WTC11 (cell line): ENCODE results near the gene COPE.

ENCODE experiments used
- MYBL2 ChIP-seq: sonication (generic); formaldehyde crosslinking; IDR thresholded peaks from 2 replicates; pipeline ENCODE4 v1.8.1; 2023; ENCODE audit warnings: mild to moderate bottlenecking, moderate library complexity, missing genetic modification reagents
- TP53 ChIP-seq: sonication (generic); formaldehyde crosslinking; IDR thresholded peaks from 2 replicates; pipeline ENCODE4 v1.8.1; 2023; ENCODE audit warnings: mild to moderate bottlenecking, missing genetic modification reagents
- TF ChIP-seq, protein P1 (sequence below): sonication (generic); formaldehyde crosslinking; IDR thresholded peaks from 2 replicates; pipeline ENCODE4 v1.8.1; 2023; ENCODE audit warnings: mild to moderate bottlenecking, missing genetic modification reagents

GRCh38 chr19:18894254-18895037 lies 24.7 kb downstream of the COPE start:
- no peak for TF ChIP-seq MYBL2 (CRISPR knock-in tag)
- TF ChIP-seq, protein P1, sequence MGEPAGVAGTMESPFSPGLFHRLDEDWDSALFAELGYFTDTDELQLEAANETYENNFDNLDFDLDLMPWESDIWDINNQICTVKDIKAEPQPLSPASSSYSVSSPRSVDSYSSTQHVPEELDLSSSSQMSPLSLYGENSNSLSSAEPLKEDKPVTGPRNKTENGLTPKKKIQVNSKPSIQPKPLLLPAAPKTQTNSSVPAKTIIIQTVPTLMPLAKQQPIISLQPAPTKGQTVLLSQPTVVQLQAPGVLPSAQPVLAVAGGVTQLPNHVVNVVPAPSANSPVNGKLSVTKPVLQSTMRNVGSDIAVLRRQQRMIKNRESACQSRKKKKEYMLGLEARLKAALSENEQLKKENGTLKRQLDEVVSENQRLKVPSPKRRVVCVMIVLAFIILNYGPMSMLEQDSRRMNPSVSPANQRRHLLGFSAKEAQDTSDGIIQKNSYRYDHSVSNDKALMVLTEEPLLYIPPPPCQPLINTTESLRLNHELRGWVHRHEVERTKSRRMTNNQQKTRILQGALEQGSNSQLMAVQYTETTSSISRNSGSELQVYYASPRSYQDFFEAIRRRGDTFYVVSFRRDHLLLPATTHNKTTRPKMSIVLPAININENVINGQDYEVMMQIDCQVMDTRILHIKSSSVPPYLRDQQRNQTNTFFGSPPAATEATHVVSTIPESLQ (CRISPR knock-in tag), result no peak
- TF ChIP-seq TP53 (CRISPR knock-in tag), result no peak
